ENCODE measurements around the gene EPB41L5. TPM values are rescaled to one million over a fixed set of nuclear protein-coding genes. Genes with fewer than 3 reads are reported as not detected.
A peak's percentile ranks its signal among the peaks of the same experiment; 100 is the strongest.

EPB41L5 gene
- total RNA-seq, 1 donor from 2014 or later, result 84.0 TPM

DNA sequence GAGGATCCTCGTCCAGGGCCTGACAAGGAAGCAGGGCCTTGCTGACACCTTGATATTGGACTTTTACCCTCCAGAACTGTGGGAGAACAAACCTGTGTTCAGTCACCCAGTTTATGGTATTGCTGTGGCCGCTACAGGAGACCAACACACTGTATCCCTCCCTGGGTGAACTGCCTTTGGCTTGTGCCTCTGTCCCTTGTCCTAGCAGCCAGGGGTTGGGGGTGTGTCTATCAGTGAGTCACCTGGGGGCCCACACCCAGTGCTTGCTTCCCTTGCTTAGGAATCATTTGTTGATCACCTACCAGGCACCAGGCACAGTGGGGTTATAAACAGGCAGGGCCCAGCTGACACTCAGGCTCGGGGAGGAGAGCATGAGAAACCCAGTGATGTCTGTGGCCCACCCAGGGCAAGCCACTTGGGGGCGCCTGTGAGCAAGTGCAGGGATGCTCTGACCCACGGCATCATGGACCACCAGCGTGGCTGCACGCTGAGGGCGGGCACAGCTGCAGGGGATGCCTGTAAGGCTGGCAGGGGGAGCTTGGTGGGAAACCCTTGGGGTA is 193.2 kb downstream of the EPB41L5 start:
- Histone ChIP-seq H3K27ac (no peak overlapping the region), H3K36me3 (no peaks in the 10 kb centered on the region), H4K20me1 (ENCODE audit: low read depth) (no peaks in the 10 kb centered on the region), H3K27me3 (no peaks in the 10 kb centered on the region), H3K4me2 (no peak overlapping the region), H3K9me3 (ENCODE audit: low read depth) (no peaks in the 10 kb centered on the region), H3F3A (ENCODE audit: low read depth) (peaks cover 3% of the 10 kb centered on the region), H3K4me3 (no peak overlapping the region), H3K4me1 (peaks cover 3% of the 10 kb centered on the region), H3K9ac (no peak overlapping the region), H2AFZ (replicated peaks) (no peak overlapping the region), H3K79me2 (ENCODE audit: low read depth) (no peaks in the 10 kb centered on the region)
- Mint-ChIP-seq H3K4me3 (no peak overlapping the region), H3K9me3 (no peaks in the 10 kb centered on the region), H3K4me1 (peaks cover 5% of the 10 kb centered on the region), H3K27ac (no peak overlapping the region), H3K27me3 (ENCODE audit: insufficient read depth, low read depth) (peaks cover 2% of the 10 kb centered on the region), H3K36me3 (no peaks in the 10 kb centered on the region)
- TF ChIP-seq EZH2phosphoT487 (IDR thresholded peaks at IDR 0.05) (no peak), EZH2 (IDR thresholded peaks at IDR 0.05) (no peak)
- TF ChIP-seq, protein P1, sequence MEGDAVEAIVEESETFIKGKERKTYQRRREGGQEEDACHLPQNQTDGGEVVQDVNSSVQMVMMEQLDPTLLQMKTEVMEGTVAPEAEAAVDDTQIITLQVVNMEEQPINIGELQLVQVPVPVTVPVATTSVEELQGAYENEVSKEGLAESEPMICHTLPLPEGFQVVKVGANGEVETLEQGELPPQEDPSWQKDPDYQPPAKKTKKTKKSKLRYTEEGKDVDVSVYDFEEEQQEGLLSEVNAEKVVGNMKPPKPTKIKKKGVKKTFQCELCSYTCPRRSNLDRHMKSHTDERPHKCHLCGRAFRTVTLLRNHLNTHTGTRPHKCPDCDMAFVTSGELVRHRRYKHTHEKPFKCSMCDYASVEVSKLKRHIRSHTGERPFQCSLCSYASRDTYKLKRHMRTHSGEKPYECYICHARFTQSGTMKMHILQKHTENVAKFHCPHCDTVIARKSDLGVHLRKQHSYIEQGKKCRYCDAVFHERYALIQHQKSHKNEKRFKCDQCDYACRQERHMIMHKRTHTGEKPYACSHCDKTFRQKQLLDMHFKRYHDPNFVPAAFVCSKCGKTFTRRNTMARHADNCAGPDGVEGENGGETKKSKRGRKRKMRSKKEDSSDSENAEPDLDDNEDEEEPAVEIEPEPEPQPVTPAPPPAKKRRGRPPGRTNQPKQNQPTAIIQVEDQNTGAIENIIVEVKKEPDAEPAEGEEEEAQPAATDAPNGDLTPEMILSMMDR (IDR thresholded peaks at IDR 0.05), result peak; percentile 80
- DNase-seq (ENCODE audit: low spot score), result peak; percentile 80

DNA sequence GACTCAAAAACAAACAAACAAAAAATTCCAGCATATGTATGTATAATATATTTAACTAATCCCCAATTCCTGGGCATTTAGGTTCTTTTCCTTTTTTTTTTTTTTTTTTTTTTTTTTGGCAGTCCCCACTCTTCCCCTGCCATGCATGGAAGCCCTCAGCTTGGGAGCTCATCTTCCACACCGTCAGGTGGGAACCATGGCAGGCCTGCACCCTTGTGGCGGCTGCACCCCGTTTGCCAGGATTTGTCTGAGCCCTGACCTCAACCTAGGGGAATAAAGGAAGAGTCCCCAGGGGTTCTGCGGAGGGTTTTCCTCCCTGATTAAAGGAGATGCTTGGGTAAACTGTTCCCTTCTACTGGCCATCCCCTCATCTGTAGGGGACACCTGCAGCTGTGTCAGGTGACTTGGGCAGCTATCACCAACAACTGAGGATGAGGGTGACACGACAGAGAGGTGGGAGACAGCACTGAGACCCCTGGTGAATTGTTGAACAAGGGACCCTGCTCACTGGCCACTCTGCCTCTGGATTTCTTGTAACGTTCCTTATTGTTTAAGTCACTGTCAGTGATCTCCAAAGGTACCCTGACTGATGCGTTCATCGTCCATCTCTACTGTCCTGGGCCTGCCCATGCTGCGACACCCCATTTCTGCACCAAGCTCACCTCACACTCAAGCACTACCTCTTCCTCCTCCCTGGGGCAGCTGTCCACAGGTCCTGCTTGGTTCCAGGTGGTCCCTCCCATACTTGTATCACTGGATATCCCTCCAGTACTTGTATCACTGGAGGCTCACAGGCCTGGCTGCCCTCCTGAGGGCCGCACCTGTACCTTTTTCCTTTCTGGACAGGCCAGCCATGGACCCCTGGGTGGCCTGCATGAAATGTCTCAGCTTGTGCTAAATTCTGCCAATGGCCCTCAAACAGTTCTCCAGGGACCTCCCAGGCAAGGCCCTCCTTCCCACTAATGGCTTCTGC is 195.8 kb downstream of the EPB41L5 start:
- no peaks in the 10 kb centered on the region for H3K9me3 Mint-ChIP-seq
- Histone ChIP-seq H3F3A (ENCODE audit: low read depth) (peaks cover 3% of the 10 kb centered on the region), H4K20me1 (ENCODE audit: low read depth) (no peaks in the 10 kb centered on the region), H3K4me2 (no peak overlapping the region), H3K27ac (no peak overlapping the region), H3K4me1 (peaks cover 3% of the 10 kb centered on the region), H3K36me3 (no peaks in the 10 kb centered on the region), H3K9ac (no peak overlapping the region), H3K79me2 (ENCODE audit: low read depth) (no peaks in the 10 kb centered on the region), H3K27me3 (no peaks in the 10 kb centered on the region), H3K9me3 (ENCODE audit: low read depth) (no peaks in the 10 kb centered on the region), H3K4me3 (no peak overlapping the region), H2AFZ (replicated peaks) (no peak overlapping the region)
- peaks cover 5% of the 10 kb centered on the region for H3K4me1 Mint-ChIP-seq
- H3K4me3 Mint-ChIP-seq, result no peak overlapping the region
- TF ChIP-seq EZH2phosphoT487 (IDR thresholded peaks at IDR 0.05) (no peak), EZH2 (IDR thresholded peaks at IDR 0.05) (no peak)
- TF ChIP-seq, protein P1 (IDR thresholded peaks at IDR 0.05), result no peak
- peaks cover 2% of the 10 kb centered on the region for H3K27me3 Mint-ChIP-seq (ENCODE audit: insufficient read depth, low read depth)
- no peaks in the 10 kb centered on the region for H3K36me3 Mint-ChIP-seq
- H3K27ac Mint-ChIP-seq, result no peak overlapping the region
- no peak for DNase-seq (ENCODE audit: low spot score)

DNA sequence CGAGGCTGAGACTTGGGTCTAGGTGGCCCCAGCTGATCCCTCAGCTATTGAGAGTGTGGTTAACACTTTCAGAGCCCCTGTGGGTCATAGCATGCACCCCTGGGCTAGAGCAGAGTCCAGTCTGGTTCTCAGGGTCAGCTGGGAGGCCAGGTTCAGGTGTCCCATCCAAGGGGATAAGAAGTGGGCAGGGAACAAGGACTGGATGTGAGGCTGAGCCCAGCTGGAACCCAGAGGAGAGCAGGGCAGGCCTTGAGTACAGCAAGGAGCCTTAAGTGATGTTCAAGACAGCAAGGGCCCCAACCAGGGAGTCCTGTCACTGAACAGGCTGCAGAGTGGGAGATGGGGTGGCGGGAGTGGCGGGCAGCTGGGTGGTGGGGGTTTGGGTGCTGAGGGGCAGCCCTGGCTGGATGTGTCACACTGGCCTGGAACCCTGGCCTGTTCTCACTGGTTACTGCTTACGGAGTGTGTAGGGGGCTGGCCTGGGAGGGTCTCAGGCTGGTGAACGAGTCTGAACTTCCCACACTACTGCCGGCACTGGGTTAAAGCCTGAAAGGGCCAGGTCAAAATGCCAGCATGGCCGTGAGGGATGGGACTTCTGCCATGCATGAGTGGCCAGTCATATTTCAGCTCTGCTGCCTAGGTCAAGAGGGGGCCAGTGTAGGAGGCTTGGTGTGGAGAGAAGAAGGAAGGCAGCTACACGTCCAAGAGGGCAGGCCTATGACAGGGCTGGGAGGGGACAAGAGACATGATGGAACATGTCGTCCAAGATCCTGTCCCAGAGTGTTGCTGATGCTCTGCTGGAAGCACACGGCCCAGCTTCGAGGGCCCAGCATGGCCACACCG is 196.8 kb downstream of the EPB41L5 start:
- Histone ChIP-seq H4K20me1 (ENCODE audit: low read depth) (no peaks in the 10 kb centered on the region), H3F3A (ENCODE audit: low read depth) (peaks cover 3% of the 10 kb centered on the region), H3K4me2 (no peak overlapping the region), H2AFZ (replicated peaks) (no peak overlapping the region), H3K79me2 (ENCODE audit: low read depth) (no peaks in the 10 kb centered on the region), H3K4me1 (peaks cover 3% of the 10 kb centered on the region), H3K4me3 (no peak overlapping the region), H3K36me3 (no peaks in the 10 kb centered on the region), H3K9me3 (ENCODE audit: low read depth) (no peaks in the 10 kb centered on the region), H3K9ac (no peak overlapping the region), H3K27me3 (no peaks in the 10 kb centered on the region), H3K27ac (no peak overlapping the region)
- Mint-ChIP-seq H3K4me3 (no peak overlapping the region), H3K4me1 (peaks cover 5% of the 10 kb centered on the region), H3K9me3 (no peaks in the 10 kb centered on the region), H3K27me3 (ENCODE audit: insufficient read depth, low read depth) (no peaks in the 10 kb centered on the region), H3K36me3 (no peaks in the 10 kb centered on the region), H3K27ac (no peak overlapping the region)
- DNase-seq (ENCODE audit: low spot score), result no peak
- TF ChIP-seq EZH2 (IDR thresholded peaks at IDR 0.05) (no peak), EZH2phosphoT487 (IDR thresholded peaks at IDR 0.05) (no peak)
- TF ChIP-seq, protein P1 (IDR thresholded peaks at IDR 0.05), result no peak
